ENCODE results near the gene POU2F3.

POU2F3 gene

GRCh38 chr11:120211522-120212258 is 28.2 kb upstream of the POU2F3 start:
- no peak for TF ChIP-seq ZFX (IDR thresholded peaks at IDR 0.05)
- no peak for TF ChIP-seq CTCF (conservative IDR thresholded peaks at IDR 0.05)
- peak overlapping the region; percentile 67 for H3K27ac ChIP-seq

GRCh38 chr11:120212259-120212878 is 27.6 kb upstream of the POU2F3 start:
- no peak for TF ChIP-seq ZFX (IDR thresholded peaks at IDR 0.05)
- no peak for TF ChIP-seq CTCF (conservative IDR thresholded peaks at IDR 0.05)
- H3K27ac ChIP-seq, result no peak overlapping the region

GRCh38 chr11:120212926-120213325 is 27.0 kb upstream of the POU2F3 start:
- TF ChIP-seq CTCF (conservative IDR thresholded peaks at IDR 0.05), result no peak
- TF ChIP-seq ZFX (IDR thresholded peaks at IDR 0.05), result no peak
- H3K27ac ChIP-seq, result no peak overlapping the region

- no peak overlapping the region for H3K27ac ChIP-seq
These were observed 25.4 kb upstream of the POU2F3 start for GRCh38 chr11:120214581-120214980.

GRCh38 chr11:120215634-120216033 is 24.3 kb upstream of the POU2F3 start:
- TF ChIP-seq ZFX (IDR thresholded peaks at IDR 0.05) (no peak), CTCF (conservative IDR thresholded peaks at IDR 0.05) (no peak)
- H3K27ac ChIP-seq, result no peak overlapping the region

More at GRCh38 chr11:120214581-120214980, 25.4 kb upstream of the POU2F3 start:
- no peak for TF ChIP-seq ZFX (IDR thresholded peaks at IDR 0.05)
- no peak for TF ChIP-seq CTCF (conservative IDR thresholded peaks at IDR 0.05)

GRCh38 chr11:120216426-120217102 is 23.4 kb upstream of the POU2F3 start:
- TF ChIP-seq ZFX (IDR thresholded peaks at IDR 0.05) (no peak), CTCF (conservative IDR thresholded peaks at IDR 0.05) (no peak)
- no peak overlapping the region for H3K27ac ChIP-seq

- TF ChIP-seq CTCF (conservative IDR thresholded peaks at IDR 0.05), result no peak
- TF ChIP-seq ZFX (IDR thresholded peaks at IDR 0.05), result no peak
- H3K27ac ChIP-seq, result no peak overlapping the region
These were observed 22.4 kb upstream of the POU2F3 start for GRCh38 chr11:120217526-120217925.

All from C4-2B (cell line).